Measurements from ENCODE around the gene MDC1. TPM values are rescaled to one million over a fixed set of nuclear protein-coding genes. Genes with fewer than 3 reads are reported as not detected.

MDC1 gene
- total and polyA plus RNA-seq, 2 of the 13 experiments (the other 11 are each of a cell fraction or from before 2014, with no cell fraction given), result 8.4 to 14.0 TPM

DNA sequence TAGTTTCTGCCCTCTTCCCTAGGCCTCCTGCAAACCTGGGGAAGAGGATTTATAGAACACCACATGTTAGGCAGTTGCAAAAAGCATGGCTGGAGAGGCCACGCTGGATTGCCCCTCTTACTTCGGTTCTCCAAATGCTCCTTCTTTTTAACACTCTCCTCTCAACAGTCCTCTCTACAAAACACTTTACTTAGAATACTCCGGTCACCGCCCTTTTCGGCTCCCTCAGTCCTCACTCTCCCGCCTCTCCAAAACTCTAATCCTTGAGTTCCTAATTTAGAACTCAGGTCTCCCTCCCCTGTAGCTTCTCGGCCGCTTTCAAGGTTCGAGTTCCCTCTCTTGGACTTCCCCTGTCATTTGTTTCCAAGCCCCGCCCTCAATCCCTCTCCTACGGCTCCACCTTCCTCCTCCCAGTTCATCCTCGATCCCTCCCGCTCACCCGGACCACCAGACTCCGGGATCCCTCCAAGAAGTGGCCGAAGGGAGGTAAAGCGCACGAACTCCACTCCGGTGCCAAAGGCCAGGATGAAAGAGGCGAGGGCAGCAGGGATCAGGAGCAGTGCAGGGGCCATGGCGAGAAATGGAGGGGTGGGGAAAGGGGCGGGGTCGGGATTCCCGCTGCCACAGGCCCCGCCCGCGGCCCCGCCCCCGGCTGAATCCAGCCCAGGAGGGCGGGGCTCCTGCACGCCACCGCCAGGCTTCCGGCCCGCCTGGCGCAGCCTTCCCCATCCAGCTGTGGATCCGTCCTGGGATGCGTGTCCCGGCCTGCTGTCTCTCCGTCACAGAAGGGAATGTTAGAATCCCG lies 26.5 kb downstream of the MDC1 start, which contains the start of gene NRM (continued):
- no peak for TF ChIP-seq ZNF20 (CRISPR knock-in tag; IDR thresholded peaks at IDR 0.05)
- TF ChIP-seq ZNF264 (CRISPR knock-in tag; IDR thresholded peaks at IDR 0.05), result 0 out of 2 replicates have a peak, but pooled peaks have one; percentile 33
- TF ChIP-seq, protein P1, sequence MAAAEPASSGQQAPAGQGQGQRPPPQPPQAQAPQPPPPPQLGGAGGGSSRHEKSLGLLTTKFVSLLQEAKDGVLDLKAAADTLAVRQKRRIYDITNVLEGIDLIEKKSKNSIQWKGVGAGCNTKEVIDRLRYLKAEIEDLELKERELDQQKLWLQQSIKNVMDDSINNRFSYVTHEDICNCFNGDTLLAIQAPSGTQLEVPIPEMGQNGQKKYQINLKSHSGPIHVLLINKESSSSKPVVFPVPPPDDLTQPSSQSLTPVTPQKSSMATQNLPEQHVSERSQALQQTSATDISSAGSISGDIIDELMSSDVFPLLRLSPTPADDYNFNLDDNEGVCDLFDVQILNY (CRISPR knock-in tag; conservative IDR thresholded peaks at IDR 0.05), result 0 out of 2 replicates have a peak, but pooled peaks have one; percentile 24
- TF ChIP-seq TBX2 (CRISPR knock-in tag; IDR thresholded peaks at IDR 0.05; ENCODE audit: borderline replicate concordance), result peak; percentile 73; the same call in 1 of the 2 replicates
- TF ChIP-seq ZNF550 (CRISPR knock-in tag; IDR thresholded peaks at IDR 0.05; ENCODE audit: borderline replicate concordance), result no peak
- peak; percentile 72 for TF ChIP-seq SPEN (CRISPR knock-in tag; IDR thresholded peaks at IDR 0.05; ENCODE audit: low read depth)
- 0 out of 2 replicates have a peak, but pooled peaks have one; percentile 49 for TF ChIP-seq REL (CRISPR knock-in tag; conservative IDR thresholded peaks at IDR 0.05)
- peak; percentile 50; the same call in 1 of the 2 replicates for TF ChIP-seq MXD4 (CRISPR knock-in tag; IDR thresholded peaks at IDR 0.05)
- TF ChIP-seq, protein P2, sequence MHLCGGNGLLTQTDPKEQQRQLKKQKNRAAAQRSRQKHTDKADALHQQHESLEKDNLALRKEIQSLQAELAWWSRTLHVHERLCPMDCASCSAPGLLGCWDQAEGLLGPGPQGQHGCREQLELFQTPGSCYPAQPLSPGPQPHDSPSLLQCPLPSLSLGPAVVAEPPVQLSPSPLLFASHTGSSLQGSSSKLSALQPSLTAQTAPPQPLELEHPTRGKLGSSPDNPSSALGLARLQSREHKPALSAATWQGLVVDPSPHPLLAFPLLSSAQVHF (CRISPR knock-in tag; IDR thresholded peaks at IDR 0.05), result no peak
- no peak for TF ChIP-seq LCORL (IDR thresholded peaks at IDR 0.05)
- TF ChIP-seq LCORL (CRISPR knock-in tag; IDR thresholded peaks at IDR 0.05), result peak; percentile 53; the same call in 1 of the 2 replicates
- TF ChIP-seq RARG (CRISPR knock-in tag; IDR thresholded peaks at IDR 0.05; ENCODE audit: low read depth), result no peak
- TF ChIP-seq ZFX (CRISPR knock-in tag; IDR thresholded peaks at IDR 0.05; ENCODE audit: low read depth), result peak; percentile 57
- TF ChIP-seq, protein P3, sequence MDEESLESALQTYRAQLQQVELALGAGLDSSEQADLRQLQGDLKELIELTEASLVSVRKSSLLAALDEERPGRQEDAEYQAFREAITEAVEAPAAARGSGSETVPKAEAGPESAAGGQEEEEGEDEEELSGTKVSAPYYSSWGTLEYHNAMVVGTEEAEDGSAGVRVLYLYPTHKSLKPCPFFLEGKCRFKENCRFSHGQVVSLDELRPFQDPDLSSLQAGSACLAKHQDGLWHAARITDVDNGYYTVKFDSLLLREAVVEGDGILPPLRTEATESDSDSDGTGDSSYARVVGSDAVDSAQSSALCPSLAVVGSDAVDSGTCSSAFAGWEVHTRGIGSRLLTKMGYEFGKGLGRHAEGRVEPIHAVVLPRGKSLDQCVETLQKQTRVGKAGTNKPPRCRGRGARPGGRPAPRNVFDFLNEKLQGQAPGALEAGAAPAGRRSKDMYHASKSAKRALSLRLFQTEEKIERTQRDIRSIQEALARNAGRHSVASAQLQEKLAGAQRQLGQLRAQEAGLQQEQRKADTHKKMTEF (CRISPR knock-in tag; IDR thresholded peaks at IDR 0.05), result peak; percentile 58; the same call in 1 of the 2 replicates
- TF ChIP-seq, protein P4, sequence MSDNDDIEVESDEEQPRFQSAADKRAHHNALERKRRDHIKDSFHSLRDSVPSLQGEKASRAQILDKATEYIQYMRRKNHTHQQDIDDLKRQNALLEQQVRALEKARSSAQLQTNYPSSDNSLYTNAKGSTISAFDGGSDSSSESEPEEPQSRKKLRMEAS (IDR thresholded peaks at IDR 0.05), result peak; percentile 69; the same call in 1 of the 2 replicates
- 0 out of 2 replicates have a peak, but pooled peaks have one; percentile 34 for TF ChIP-seq ISX (CRISPR knock-in tag; conservative IDR thresholded peaks at IDR 0.05)
- peak; percentile 73; the same call in 1 of the 2 replicates for TF ChIP-seq MED13 (CRISPR knock-in tag; IDR thresholded peaks at IDR 0.05)
- peak; percentile 59; the same call in 1 of the 2 replicates for TF ChIP-seq HDAC2 (CRISPR knock-in tag; IDR thresholded peaks at IDR 0.05)
- no peak for TF ChIP-seq ADNP (CRISPR knock-in tag; IDR thresholded peaks at IDR 0.05)
- TF ChIP-seq GATAD2A (CRISPR knock-in tag; IDR thresholded peaks at IDR 0.05), result peak; percentile 30; the same call in 1 of the 2 replicates
- peak; percentile 56; the same call in 1 of the 2 replicates for TF ChIP-seq ELF4 (CRISPR knock-in tag; IDR thresholded peaks at IDR 0.05; ENCODE audit: borderline replicate concordance)
- peak; percentile 59; the same call in 1 of the 2 replicates for TF ChIP-seq ZNF33B (CRISPR knock-in tag; IDR thresholded peaks at IDR 0.05)
- TF ChIP-seq RAD21 (CRISPR knock-in tag; IDR thresholded peaks at IDR 0.05), result no peak
- peak; percentile 71; the same call in 1 of the 2 replicates for TF ChIP-seq NFKB2 (CRISPR knock-in tag; IDR thresholded peaks at IDR 0.05; ENCODE audit: borderline replicate concordance)
- TF ChIP-seq ZSCAN22 (CRISPR knock-in tag; IDR thresholded peaks at IDR 0.05), result no peak
- TF ChIP-seq KDM5A (IDR thresholded peaks at IDR 0.05; ENCODE audit: borderline replicate concordance, low read length), result peak; percentile 83; the same call in 1 of the 2 replicates
- peak; percentile 45 for TF ChIP-seq RBM39 (IDR thresholded peaks at IDR 0.05; ENCODE audit: low read depth, low read length, poor library complexity, severe bottlenecking)
- TF ChIP-seq MIXL1 (CRISPR knock-in tag; IDR thresholded peaks at IDR 0.05), result no peak
- TF ChIP-seq ZNF546 (CRISPR knock-in tag; conservative IDR thresholded peaks at IDR 0.05), result 0 out of 2 replicates have a peak, but pooled peaks have one; percentile 65

Data from HepG2 (cell line).